Measurements from ENCODE around the gene AUH.

DNA sequence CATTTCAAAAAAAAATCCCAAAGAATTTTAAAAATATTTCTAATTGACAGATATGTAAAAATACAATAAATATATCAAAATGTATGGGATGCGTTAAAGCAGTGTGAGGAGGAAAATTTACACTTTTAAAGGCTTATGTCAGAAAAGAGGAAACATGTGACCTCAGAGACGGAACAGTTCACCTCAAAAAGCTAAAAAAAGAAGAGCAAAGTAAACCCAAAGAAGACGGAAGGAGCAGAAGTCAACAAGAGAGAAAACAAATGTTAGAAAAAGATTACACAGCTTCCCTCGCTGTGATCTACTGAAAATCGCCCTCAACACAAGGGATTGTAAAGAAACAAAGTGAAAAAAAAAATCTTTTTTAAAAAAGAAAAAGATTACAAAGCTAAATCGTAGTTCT, 186.9 kb downstream of the AUH start:
- TF ChIP-seq, protein P1, sequence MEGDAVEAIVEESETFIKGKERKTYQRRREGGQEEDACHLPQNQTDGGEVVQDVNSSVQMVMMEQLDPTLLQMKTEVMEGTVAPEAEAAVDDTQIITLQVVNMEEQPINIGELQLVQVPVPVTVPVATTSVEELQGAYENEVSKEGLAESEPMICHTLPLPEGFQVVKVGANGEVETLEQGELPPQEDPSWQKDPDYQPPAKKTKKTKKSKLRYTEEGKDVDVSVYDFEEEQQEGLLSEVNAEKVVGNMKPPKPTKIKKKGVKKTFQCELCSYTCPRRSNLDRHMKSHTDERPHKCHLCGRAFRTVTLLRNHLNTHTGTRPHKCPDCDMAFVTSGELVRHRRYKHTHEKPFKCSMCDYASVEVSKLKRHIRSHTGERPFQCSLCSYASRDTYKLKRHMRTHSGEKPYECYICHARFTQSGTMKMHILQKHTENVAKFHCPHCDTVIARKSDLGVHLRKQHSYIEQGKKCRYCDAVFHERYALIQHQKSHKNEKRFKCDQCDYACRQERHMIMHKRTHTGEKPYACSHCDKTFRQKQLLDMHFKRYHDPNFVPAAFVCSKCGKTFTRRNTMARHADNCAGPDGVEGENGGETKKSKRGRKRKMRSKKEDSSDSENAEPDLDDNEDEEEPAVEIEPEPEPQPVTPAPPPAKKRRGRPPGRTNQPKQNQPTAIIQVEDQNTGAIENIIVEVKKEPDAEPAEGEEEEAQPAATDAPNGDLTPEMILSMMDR (IDR thresholded peaks at IDR 0.05; ENCODE audit: insufficient read depth, low read length), result no peak
- TF ChIP-seq POLR2AphosphoS5 (IDR thresholded peaks at IDR 0.05; ENCODE audit: low read depth) (no peak), GABPA (IDR thresholded peaks at IDR 0.05; ENCODE audit: low read depth) (no peak)
- TF ChIP-seq, protein P2, sequence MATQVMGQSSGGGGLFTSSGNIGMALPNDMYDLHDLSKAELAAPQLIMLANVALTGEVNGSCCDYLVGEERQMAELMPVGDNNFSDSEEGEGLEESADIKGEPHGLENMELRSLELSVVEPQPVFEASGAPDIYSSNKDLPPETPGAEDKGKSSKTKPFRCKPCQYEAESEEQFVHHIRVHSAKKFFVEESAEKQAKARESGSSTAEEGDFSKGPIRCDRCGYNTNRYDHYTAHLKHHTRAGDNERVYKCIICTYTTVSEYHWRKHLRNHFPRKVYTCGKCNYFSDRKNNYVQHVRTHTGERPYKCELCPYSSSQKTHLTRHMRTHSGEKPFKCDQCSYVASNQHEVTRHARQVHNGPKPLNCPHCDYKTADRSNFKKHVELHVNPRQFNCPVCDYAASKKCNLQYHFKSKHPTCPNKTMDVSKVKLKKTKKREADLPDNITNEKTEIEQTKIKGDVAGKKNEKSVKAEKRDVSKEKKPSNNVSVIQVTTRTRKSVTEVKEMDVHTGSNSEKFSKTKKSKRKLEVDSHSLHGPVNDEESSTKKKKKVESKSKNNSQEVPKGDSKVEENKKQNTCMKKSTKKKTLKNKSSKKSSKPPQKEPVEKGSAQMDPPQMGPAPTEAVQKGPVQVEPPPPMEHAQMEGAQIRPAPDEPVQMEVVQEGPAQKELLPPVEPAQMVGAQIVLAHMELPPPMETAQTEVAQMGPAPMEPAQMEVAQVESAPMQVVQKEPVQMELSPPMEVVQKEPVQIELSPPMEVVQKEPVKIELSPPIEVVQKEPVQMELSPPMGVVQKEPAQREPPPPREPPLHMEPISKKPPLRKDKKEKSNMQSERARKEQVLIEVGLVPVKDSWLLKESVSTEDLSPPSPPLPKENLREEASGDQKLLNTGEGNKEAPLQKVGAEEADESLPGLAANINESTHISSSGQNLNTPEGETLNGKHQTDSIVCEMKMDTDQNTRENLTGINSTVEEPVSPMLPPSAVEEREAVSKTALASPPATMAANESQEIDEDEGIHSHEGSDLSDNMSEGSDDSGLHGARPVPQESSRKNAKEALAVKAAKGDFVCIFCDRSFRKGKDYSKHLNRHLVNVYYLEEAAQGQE (IDR thresholded peaks at IDR 0.05; ENCODE audit: insufficient replicate concordance, low read depth), result no peak
